Activated CD8-positive, alpha-beta memory T cell treated with anti-CD3 and anti-CD28 coated beads for 48 hours (primary cell): ENCODE measurements around the gene DOCK10.

Source experiments
- DNase-seq, 3 experiments: peaks; one replicate each; pipeline ENCODE4 v3.0.0-alpha.2; 2020; ENCODE audit warnings: low read depth in 2 of 3, low spot score in 2 of 3

Gene DOCK10

GRCh38 chr2:224885836-224886547, 156.3 kb downstream of the DOCK10 start:
- DNase-seq, result no peak

- DNase-seq, result no peak
Observed at GRCh38 chr2:224885291-224885690, 157.0 kb downstream of the DOCK10 start.

- DNase-seq, result no peak
Observed at GRCh38 chr2:224884188-224884587, 158.1 kb downstream of the DOCK10 start.

- no peak for DNase-seq
Observed at GRCh38 chr2:224883700-224884099, 158.6 kb downstream of the DOCK10 start.

- DNase-seq, result no peak
Observed at GRCh38 chr2:224883172-224883516, 159.1 kb downstream of the DOCK10 start.

- DNase-seq, result no peak
Observed at GRCh38 chr2:224882291-224883171, 159.7 kb downstream of the DOCK10 start.

GRCh38 chr2:224881846-224882245, 160.4 kb downstream of the DOCK10 start:
- DNase-seq, result no peak

- no peak for DNase-seq
Observed at GRCh38 chr2:224876522-224876921, 165.7 kb downstream of the DOCK10 start.

GRCh38 chr2:224875841-224876240, 166.4 kb downstream of the DOCK10 start:
- no peak for DNase-seq

- no peak for DNase-seq
Observed at GRCh38 chr2:224875153-224875552, 167.1 kb downstream of the DOCK10 start.

- DNase-seq, result no peak
Observed at GRCh38 chr2:224871813-224872212, 170.5 kb downstream of the DOCK10 start.

GRCh38 chr2:224870341-224870740, 171.9 kb downstream of the DOCK10 start:
- no peak for DNase-seq

- DNase-seq, result no peak
Observed at GRCh38 chr2:224869601-224870233, 172.6 kb downstream of the DOCK10 start.

GRCh38 chr2:224865016-224865415, 177.3 kb downstream of the DOCK10 start:
- no peak for DNase-seq

- DNase-seq, result no peak
Observed at GRCh38 chr2:224861266-224861665, 181.0 kb downstream of the DOCK10 start.

GRCh38 chr2:224860786-224861185, 181.5 kb downstream of the DOCK10 start:
- no peak for DNase-seq

- no peak for DNase-seq
Observed at GRCh38 chr2:224851811-224852210, 190.5 kb downstream of the DOCK10 start.

- no peak for DNase-seq
Observed at GRCh38 chr2:224850081-224850480, 192.2 kb downstream of the DOCK10 start.

- no peak for DNase-seq
Observed at GRCh38 chr2:224849264-224849663, 193.0 kb downstream of the DOCK10 start.

- no peak for DNase-seq
Observed at GRCh38 chr2:224847961-224848850, 194.1 kb downstream of the DOCK10 start.

- DNase-seq, result no peak
Observed at GRCh38 chr2:224847381-224847780, 194.9 kb downstream of the DOCK10 start.
